ENCODE measurements around the gene MR1.

GRCh38 chr1:181104042-181104789, 70.4 kb downstream of the MR1 start:
- TF ChIP-seq ZBTB49 (CRISPR knock-in tag; IDR thresholded peaks at IDR 0.05; ENCODE audit: borderline replicate concordance), result no peak
- TF ChIP-seq CENPX (CRISPR knock-in tag; IDR thresholded peaks at IDR 0.05), result no peak
- no peak for TF ChIP-seq POLR2A (IDR thresholded peaks at IDR 0.05; ENCODE audit: insufficient read depth in 1 of 2, low read depth in 2 of 2, low read length in 2 of 2)
- TF ChIP-seq CTCF (CRISPR knock-in tag; IDR thresholded peaks at IDR 0.05), result no peak
- TF ChIP-seq FOXK2 (IDR thresholded peaks at IDR 0.05), result no peak
- TF ChIP-seq ZC3H13 (CRISPR knock-in tag; IDR thresholded peaks at IDR 0.05), result no peak
- no peak for TF ChIP-seq RBM22 (optimal IDR thresholded peaks at IDR 0.05; ENCODE audit: low read length)
- no peak for TF ChIP-seq BHLHE40 (IDR thresholded peaks at IDR 0.05; ENCODE audit: low read length)
- TF ChIP-seq AFF4 (CRISPR knock-in tag; IDR thresholded peaks at IDR 0.05), result no peak
- no peak for TF ChIP-seq ZNF891 (CRISPR knock-in tag; IDR thresholded peaks at IDR 0.05)
- TF ChIP-seq ZNF619 (CRISPR knock-in tag; IDR thresholded peaks at IDR 0.05), result no peak
- no peak for TF ChIP-seq FUBP1 (CRISPR knock-in tag; IDR thresholded peaks at IDR 0.05; ENCODE audit: borderline replicate concordance)
